Fibroblast of mammary gland (primary cell): ENCODE measurements around the gene ASAP2.

ENCODE experiments used
- DNase-seq: peaks from one replicate; pipeline ENCODE4 v3.0.0-alpha.2; 2010; ENCODE audit warnings: low read depth
- H3K4me3 ChIP-seq: 2 replicates; pipeline ENCODE4 v1.5.1; 2011; ENCODE audit warnings: low read depth, mild to moderate bottlenecking, low read length, moderate library complexity; ENCODE audit not compliant: control insufficient read depth
- CTCF ChIP-seq: conservative IDR thresholded peaks from 2 replicates; pipeline ENCODE4 v1.5.1; 2011; ENCODE audit warnings: low read depth, low read length, inconsistent platforms; ENCODE audit not compliant: control insufficient read depth, insufficient read depth

Gene ASAP2

GRCh38 chr2:9310798-9311197, 104.2 kb downstream of the ASAP2 start:
- H3K4me3 ChIP-seq = no peak overlapping the region
- DNase-seq = peak; percentile 59

GRCh38 chr2:9311488-9311887, 104.9 kb downstream of the ASAP2 start:
- peak; percentile 90 for DNase-seq
- TF ChIP-seq CTCF = no peak
- no peak overlapping the region for H3K4me3 ChIP-seq

More at GRCh38 chr2:9310798-9311197, 104.2 kb downstream of the ASAP2 start:
- TF ChIP-seq CTCF = no peak

- H3K4me3 ChIP-seq = no peak overlapping the region
- TF ChIP-seq CTCF = no peak
- DNase-seq = no peak
These were observed 106.0 kb downstream of the ASAP2 start for GRCh38 chr2:9312591-9312990.

- H3K4me3 ChIP-seq = no peak overlapping the region
- DNase-seq = peak; percentile 67
- TF ChIP-seq CTCF = no peak
These were observed 106.8 kb downstream of the ASAP2 start for GRCh38 chr2:9313443-9313842.

- no peak for DNase-seq
- TF ChIP-seq CTCF = no peak
- no peak overlapping the region for H3K4me3 ChIP-seq
These were observed 108.8 kb downstream of the ASAP2 start for GRCh38 chr2:9315280-9315847.

- H3K4me3 ChIP-seq = no peak overlapping the region
- TF ChIP-seq CTCF = no peak
- no peak for DNase-seq
These were observed 110.9 kb downstream of the ASAP2 start for GRCh38 chr2:9317559-9317958.
